Measurements from ENCODE around the gene F12. TPM values are rescaled to one million over a fixed set of nuclear protein-coding genes. Genes with fewer than 3 reads are reported as not detected.

Gene F12
- polyA plus RNA-seq, 1 of the 3 experiments (the other 2 are of a cell fraction): 4.3 TPM

GRCh38 chr5:177431317-177432142 is 22.2 kb upstream of the F12 start:
- Histone ChIP-seq H3K9ac (no peak overlapping the region), H3F3A (replicated peaks; ENCODE audit: insufficient read depth) (peaks cover 5% of the 10 kb centered on the region), H3K79me2 (ENCODE audit: insufficient read depth) (peaks cover 30% of the 10 kb centered on the region), H3K9me2 (no peaks in the 10 kb centered on the region), H3K4me2 (no peak overlapping the region), H3K4me3 (ENCODE audit: low read depth in 2 of 2, low read length in 1 of 2) (no peak overlapping the region), H2AFZ (ENCODE audit: low read depth) (no peak overlapping the region), H4K20me1 (ENCODE audit: insufficient read depth) (0 out of 2 replicates have a peak, but pooled peaks cover 13% of the 10 kb centered on the region), H3K27me3 (ENCODE audit: insufficient read depth) (no peaks in the 10 kb centered on the region), H3K36me3 (replicated peaks in 1 of 2; ENCODE audit: control insufficient read depth in 1 of 2, insufficient read depth in 2 of 2, low read length in 1 of 2) (peaks cover 7 to 50% of the 10 kb centered on the region in 2 experiments), H3K9me3 (no peaks in the 10 kb centered on the region), H3K27ac (ENCODE audit: low read depth in 2 of 2, low read length in 1 of 2) (no peak overlapping the region; a peak in 1 of 4 replicates), H3K4me1 (ENCODE audit: control insufficient read depth in 1 of 2, insufficient read depth in 2 of 2, low read depth in 1 of 2, low read length in 1 of 2) (peaks cover 0 to 26% of the 10 kb centered on the region in 2 experiments; a peak in 1 of 4 replicates)
- ChIA-PET POLR2A (interaction anchor here (1.5 kb wide), 1 partner anchor 14 kb away, joined by 3 read pairs; no protein-coding TSS in a partner anchor), CTCF (interaction anchor here (0.9 to 10.8 kb wide), 11 partner anchors 9 to 69 kb away, joined by 3 to 120 read pairs (median 4); no protein-coding TSS in a partner anchor)
- no peak for TF ChIP-seq RAD21 (IDR thresholded peaks at IDR 0.05; ENCODE audit: low read length)
- TF ChIP-seq REST (IDR thresholded peaks at IDR 0.05; ENCODE audit: low read depth, low read length): no peak
- TF ChIP-seq YY1 (IDR thresholded peaks at IDR 0.05; ENCODE audit: low read depth): no peak
- no peak for TF ChIP-seq RFX5 (IDR thresholded peaks at IDR 0.05; ENCODE audit: low read length)
- 0 out of 2 replicates have a peak, but pooled peaks have one; percentile 2 for TF ChIP-seq PBX3 (IDR thresholded peaks at IDR 0.05)
- WGBS (ENCODE audit: low lambda C conversion rate): 97% methylated on average over 9 of the region's 29 CpGs
- DNase-seq: no peak

- no peak overlapping the region for H2AFZ ChIP-seq (ENCODE audit: low read depth)
- CTCF ChIA-PET: interaction anchor here (1.4 to 10.8 kb wide), 4 partner anchors 11 to 26 kb away, joined by 4 to 120 read pairs (median 30); no protein-coding TSS in a partner anchor
- H3K36me3 ChIP-seq (replicated peaks in 1 of 2; ENCODE audit: control insufficient read depth in 1 of 2, insufficient read depth in 2 of 2, low read length in 1 of 2): peaks cover 7 to 45% of the 10 kb centered on the region in 2 experiments
- H3K4me1 ChIP-seq (ENCODE audit: control insufficient read depth in 1 of 2, insufficient read depth in 2 of 2, low read depth in 1 of 2, low read length in 1 of 2): peaks cover 0 to 26% of the 10 kb centered on the region in 2 experiments; a peak in 1 of 4 replicates
- POLR2A ChIA-PET: interaction anchor here (1.5 kb wide), 1 partner anchor 15 kb away, joined by 3 read pairs; no protein-coding TSS in a partner anchor
- no peaks in the 10 kb centered on the region for H3K27me3 ChIP-seq (ENCODE audit: insufficient read depth)
- no peak for DNase-seq
- H3K79me2 ChIP-seq (ENCODE audit: insufficient read depth): peaks cover 30% of the 10 kb centered on the region
- 85% methylated on average over 7 of the region's 7 CpGs for WGBS (ENCODE audit: low lambda C conversion rate)
- H3F3A ChIP-seq (replicated peaks; ENCODE audit: insufficient read depth): peaks cover 5% of the 10 kb centered on the region
- no peak overlapping the region for H3K4me3 ChIP-seq (ENCODE audit: low read depth in 2 of 2, low read length in 1 of 2)
- no peaks in the 10 kb centered on the region for H3K9me3 ChIP-seq
- 0 out of 2 replicates have a peak, but pooled peaks cover 13% of the 10 kb centered on the region for H4K20me1 ChIP-seq (ENCODE audit: insufficient read depth)
- H3K9ac ChIP-seq: no peak overlapping the region
- no peaks in the 10 kb centered on the region for H3K9me2 ChIP-seq
- no peak overlapping the region for H3K27ac ChIP-seq (ENCODE audit: low read depth in 2 of 2, low read length in 1 of 2)
- H3K4me2 ChIP-seq: no peak overlapping the region
- TF ChIP-seq PBX3 (IDR thresholded peaks at IDR 0.05): no peak
- no peak for TF ChIP-seq SIN3A (IDR thresholded peaks at IDR 0.05; ENCODE audit: borderline replicate concordance, low read depth, low read length)
- no peak for TF ChIP-seq FOXJ3 (CRISPR knock-in tag; IDR thresholded peaks at IDR 0.05)
- TF ChIP-seq ELF1 (IDR thresholded peaks at IDR 0.05): no peak
- no peak for TF ChIP-seq RFX5 (IDR thresholded peaks at IDR 0.05; ENCODE audit: low read length)
- no peak for TF ChIP-seq ZBTB33 (IDR thresholded peaks at IDR 0.05; ENCODE audit: borderline replicate concordance, low read depth)
- TF ChIP-seq FOXM1 (IDR thresholded peaks at IDR 0.05; ENCODE audit: low read depth): no peak
- TF ChIP-seq EZH2phosphoT487 (IDR thresholded peaks at IDR 0.05; ENCODE audit: borderline replicate concordance, low read depth): no peak
- TF ChIP-seq TAF1 (IDR thresholded peaks at IDR 0.05; ENCODE audit: borderline replicate concordance, low read depth, low read length): no peak
- no peak for TF ChIP-seq IRF3 (IDR thresholded peaks at IDR 0.05; ENCODE audit: low read depth, low read length)
- no peak for TF ChIP-seq MAX (IDR thresholded peaks at IDR 0.05; ENCODE audit: low read depth)
- no peak for TF ChIP-seq CHD2 (IDR thresholded peaks at IDR 0.05; ENCODE audit: low read length, partially characterized antibody)
Measured at GRCh38 chr5:177430972-177431316, 21.6 kb upstream of the F12 start.
